A673 (cell line): Measurements from ENCODE around the gene STIP1. TPM values are rescaled to one million over a fixed set of nuclear protein-coding genes. Genes with fewer than 3 reads are reported as not detected.

Experiments
- BruUV-seq: library from RNA; stranded (reverse); fragments of 400-500 nt; replicated peaks from 2 replicates; lab custom pipeline; 2021; lab: Mats Ljungman, UMichigan
- CTCF ChIA-PET: fragments of 300-600 bp; sonication (Branson Sonifier 250); formaldehyde crosslinking; loops from one replicate; lab custom pipeline; 2022; ENCODE audit warnings: antibody characterized with exemption; lab: Charles Lee
- POLR2A ChIA-PET: fragments of 300-600 bp; sonication (Branson Sonifier 250); formaldehyde crosslinking; loops from one replicate; lab custom pipeline; 2022; ENCODE audit warnings: antibody characterized with exemption; ENCODE audit not compliant: low non-redundant PET; lab: Charles Lee
- DNase-seq: peaks from one replicate; pipeline ENCODE4 v3.0.0-alpha.2; 2015; ENCODE audit warnings: low spot score
- H3K27ac ChIP-seq: fragments of 200-600 bp; sonication (generic); 2 replicates; pipeline ENCODE4 v1.5.1; 2016; ENCODE audit warnings: mixed run types, low read depth, mild to moderate bottlenecking, mixed read lengths, antibody characterized with exemption, low read length; ENCODE audit not compliant: poor library complexity, severe bottlenecking
- H3K27me3 ChIP-seq: fragments of 200-600 bp; sonication (generic); replicated peaks from 2 replicates; pipeline ENCODE4 v1.6.1; 2017; ENCODE audit warnings: mixed run types, low read depth, mild to moderate bottlenecking, mixed read lengths, antibody characterized with exemption, low read length; ENCODE audit not compliant: insufficient read depth, poor library complexity
- H3K36me3 ChIP-seq: fragments of 200-600 bp; sonication (generic); 2 replicates; pipeline ENCODE4 v1.6.1; 2016; ENCODE audit warnings: mixed run types, mild to moderate bottlenecking, mixed read lengths, antibody characterized with exemption, low read length; ENCODE audit not compliant: insufficient read depth, poor library complexity, severe bottlenecking
- H3K4me1 ChIP-seq: fragments of 200-600 bp; sonication (generic); 2 replicates; pipeline ENCODE4 v1.6.1; 2017; ENCODE audit warnings: mixed run types, mild to moderate bottlenecking, mixed read lengths, antibody characterized with exemption, low read length; ENCODE audit not compliant: insufficient read depth, poor library complexity, severe bottlenecking
- H3K4me3 ChIP-seq: fragments of 200-600 bp; sonication (generic); 2 replicates; pipeline ENCODE4 v1.5.1; 2016; ENCODE audit warnings: low read depth, mixed run types, mild to moderate bottlenecking, mixed read lengths, low read length; ENCODE audit not compliant: poor library complexity, severe bottlenecking
- H3K9me3 ChIP-seq: fragments of 200-600 bp; sonication (generic); 2 replicates; pipeline ENCODE4 v1.6.1; 2016; ENCODE audit warnings: mixed run types, low read depth, mild to moderate bottlenecking, mixed read lengths, antibody characterized with exemption, low read length; ENCODE audit not compliant: poor library complexity, severe bottlenecking
- CTCF ChIP-seq: fragments of 300-800, 200-600 bp; sonication (generic); conservative IDR thresholded peaks from 2 replicates; pipeline ENCODE4 v1.5.1; 2017; ENCODE audit warnings: low read depth, mild to moderate bottlenecking, antibody characterized with exemption, low read length, moderate library complexity, mixed read lengths
- EZH2 ChIP-seq: fragments of 200-600 bp; sonication (generic); IDR thresholded peaks from 2 replicates; pipeline ENCODE4 v1.6.1; 2017; ENCODE audit warnings: borderline replicate concordance, low read depth, mild to moderate bottlenecking, mixed read lengths, antibody characterized with exemption, low read length; ENCODE audit not compliant: poor library complexity, severe bottlenecking
- intact Hi-C: fragments of 100-400 bp; cut with micrococcal nuclease; formaldehyde crosslinking; loops from one replicate; pipeline ENCODE4 v1.10.0; 2022; ENCODE audit not compliant: unreplicated experiment
- total RNA-seq: library from RNA; stranded (reverse); gene quantifications from 2 replicates; pipeline ENCODE4 v1.2.3, GENCODE V29; 2021

The STIP1 gene
- total RNA-seq, 1 experiment from 2014 or later, result 577 TPM

GRCh38 chr11:64178203-64178602 lies 7.8 kb upstream of the STIP1 start:
- intact Hi-C loops, result no loop called here
- no peak for TF ChIP-seq EZH2
- TF ChIP-seq CTCF, result no peak
- no peak for DNase-seq
- Histone ChIP-seq H3K4me3 (no peak overlapping the region), H3K9me3 (no peaks in the 10 kb centered on the region), H3K4me1 (peaks cover 16% of the 10 kb centered on the region), H3K27ac (no peak overlapping the region), H3K27me3 (no peaks in the 10 kb centered on the region), H3K36me3 (no peaks in the 10 kb centered on the region)
- no TSS peak for BruUV-seq
- ChIA-PET CTCF (no interaction called here), POLR2A (no interaction called here)

GRCh38 chr11:64178951-64179639 lies 6.9 kb upstream of the STIP1 start:
- TF ChIP-seq CTCF (no peak), EZH2 (no peak)
- POLR2A ChIA-PET, result no interaction called here
- Histone ChIP-seq H3K4me1 (peaks cover 20% of the 10 kb centered on the region), H3K9me3 (no peaks in the 10 kb centered on the region), H3K27ac (no peak overlapping the region), H3K4me3 (no peak overlapping the region), H3K36me3 (no peaks in the 10 kb centered on the region), H3K27me3 (no peaks in the 10 kb centered on the region)
- no peak for DNase-seq
- CTCF ChIA-PET, result no interaction called here
- BruUV-seq, result no TSS peak
- intact Hi-C loops, result no loop called here

GRCh38 chr11:64180891-64181290 lies 5.1 kb upstream of the STIP1 start:
- ChIA-PET POLR2A (interaction anchor here (0.6 kb wide), 1 partner anchor 24 kb away, joined by 4 read pairs; no protein-coding TSS in a partner anchor), CTCF (interaction anchor here (1.2 kb wide), 1 partner anchor 71 kb away, joined by 3 read pairs; no protein-coding TSS in a partner anchor)
- Histone ChIP-seq H3K4me1 (peaks cover 20% of the 10 kb centered on the region), H3K27me3 (no peaks in the 10 kb centered on the region), H3K4me3 (no peak overlapping the region), H3K36me3 (no peaks in the 10 kb centered on the region), H3K27ac (peak overlapping the region; percentile 24), H3K9me3 (no peaks in the 10 kb centered on the region)
- TF ChIP-seq EZH2 (no peak), CTCF (no peak)
- intact Hi-C loops, result no loop called here
- DNase-seq, result no peak
- no TSS peak for BruUV-seq
